GM12878 (cell line): Measurements from ENCODE around the gene PNPLA8. TPM values are rescaled to one million over a fixed set of nuclear protein-coding genes. Genes with fewer than 3 reads are reported as not detected.

Experiments used
- CHD2 ChIP-seq: IDR thresholded peaks from 2 replicates; pipeline ENCODE4 v1.6.1; 2011; ENCODE audit warnings: low read depth, low read length, improper control_type of control experiment, borderline replicate concordance
- EED ChIP-seq: sonication (generic); IDR thresholded peaks from 2 replicates; pipeline ENCODE4 v1.6.1; 2016; ENCODE audit warnings: antibody characterized with exemption, low read depth
- HDAC2 ChIP-seq: fragments of 200-600 bp; sonication (generic); IDR thresholded peaks from 2 replicates; pipeline ENCODE4 v1.6.1; 2017
- MEF2A ChIP-seq: IDR thresholded peaks from 2 replicates; pipeline ENCODE4 v1.6.1; 2011; ENCODE audit warnings: low read depth, mild to moderate bottlenecking, low read length, moderate library complexity; ENCODE audit not compliant: insufficient read depth
- MYB ChIP-seq: fragments of 150-350 bp; IDR thresholded peaks from 2 replicates; pipeline ENCODE4 v1.6.1; 2014; ENCODE audit warnings: mild to moderate bottlenecking, low read depth, low read length, borderline replicate concordance
- NKRF ChIP-seq: fragments of 450-650 bp; conservative IDR thresholded peaks from 2 replicates; pipeline ENCODE4 v1.6.1; 2017; ENCODE audit warnings: mild to moderate bottlenecking, moderate library complexity
- PAX8 ChIP-seq: fragments of 450-650 bp; IDR thresholded peaks from 2 replicates; pipeline ENCODE4 v1.6.1; 2017; ENCODE audit warnings: mild to moderate bottlenecking, moderate library complexity
- PML ChIP-seq: IDR thresholded peaks from 2 replicates; pipeline ENCODE4 v1.6.1; 2012; ENCODE audit warnings: low read length, inconsistent platforms
- RAD21 ChIP-seq: IDR thresholded peaks from 2 replicates; pipeline ENCODE4 v1.6.1; 2011; ENCODE audit warnings: mild to moderate bottlenecking, low read depth, low read length, moderate library complexity; ENCODE audit not compliant: insufficient read depth
- SP1 ChIP-seq: IDR thresholded peaks from one replicate; pipeline ENCODE4 v1.6.1; 2011; ENCODE audit warnings: low read depth, low read length
- STAT1 ChIP-seq: fragments of 450-650 bp; conservative IDR thresholded peaks from 2 replicates; pipeline ENCODE4 v1.6.1; 2014; ENCODE audit warnings: antibody characterized with exemption, mild to moderate bottlenecking
- ZBED1 ChIP-seq: IDR thresholded peaks from 2 replicates; pipeline ENCODE4 v1.6.1; 2016; ENCODE audit warnings: borderline replicate concordance
- ZNF384 ChIP-seq: IDR thresholded peaks from 2 replicates; pipeline ENCODE4 v1.6.1; 2012; ENCODE audit warnings: low read depth, mild to moderate bottlenecking, low read length, improper control_type of control experiment, borderline replicate concordance
- ZNF687 ChIP-seq: fragments of 450-650 bp; IDR thresholded peaks from 2 replicates; pipeline ENCODE4 v1.6.1; 2017; ENCODE audit warnings: mild to moderate bottlenecking, moderate library complexity
- polyA plus RNA-seq, 11 experiments: library from polyadenylated mRNA; depleted of rRNA in 4 of 11; unstranded in 6 of 11; stranded (reverse) in 5 of 11; fragments of >200 nt; fragmentation: Nextera tagmentation in 4 of 11; fragmentation: Illumina TruSeq in 1 of 11; extraction: Ambion mirVana in 4 of 11; extraction: Trizol in 1 of 11; gene quantifications; 1 replicate in 1 of 11; 2 replicates in 10 of 11; pipeline versions ENCODE4 v1.2.1 to v1.2.3, GENCODE V29; 2011 to 2016; ENCODE audit warnings: inconsistent platforms in 2 of 11, missing spikeins in 2 of 11, low read depth in 1 of 11
- total RNA-seq, 4 experiments: library from RNA; depleted of rRNA in 3 of 4; stranded (reverse); fragments of >200 nt in 3 of 4; fragmentation: Illumina TruSeq in 1 of 4; extraction: Trizol in 1 of 4; gene quantifications; 2 replicates each; pipeline versions ENCODE4 v1.2.1 to v1.2.3, GENCODE V29; 2013 to 2021
- TF ChIP-seq, protein P1 (sequence below), 3 experiments: IDR thresholded peaks in 2 of 3; conservative IDR thresholded peaks in 1 of 3; 2 replicates each; pipeline ENCODE4 v1.5.1; 2011; ENCODE audit warnings: low read depth in 3 of 3, low read length in 3 of 3, mild to moderate bottlenecking in 3 of 3, control low read depth in 2 of 3, moderate library complexity in 2 of 3, inconsistent platforms in 1 of 3, mixed read lengths in 1 of 3; ENCODE audit not compliant: control insufficient read depth in 2 of 3, insufficient read depth in 1 of 3; ENCODE audit errors: extremely low read depth in 1 of 3
- TF ChIP-seq, protein P2 (sequence below): fragments of 450-650 bp; IDR thresholded peaks from 2 replicates; pipeline ENCODE4 v1.6.1; 2018; ENCODE audit warnings: borderline replicate concordance, mild to moderate bottlenecking; ENCODE audit not compliant: partially characterized antibody

PNPLA8 gene
- total and polyA plus RNA-seq, 10 of the 15 experiments (the other 5 are each of a cell fraction or from before 2014, with no cell fraction given) = 8.0 to 16.3 (median 12.2) TPM

DNA sequence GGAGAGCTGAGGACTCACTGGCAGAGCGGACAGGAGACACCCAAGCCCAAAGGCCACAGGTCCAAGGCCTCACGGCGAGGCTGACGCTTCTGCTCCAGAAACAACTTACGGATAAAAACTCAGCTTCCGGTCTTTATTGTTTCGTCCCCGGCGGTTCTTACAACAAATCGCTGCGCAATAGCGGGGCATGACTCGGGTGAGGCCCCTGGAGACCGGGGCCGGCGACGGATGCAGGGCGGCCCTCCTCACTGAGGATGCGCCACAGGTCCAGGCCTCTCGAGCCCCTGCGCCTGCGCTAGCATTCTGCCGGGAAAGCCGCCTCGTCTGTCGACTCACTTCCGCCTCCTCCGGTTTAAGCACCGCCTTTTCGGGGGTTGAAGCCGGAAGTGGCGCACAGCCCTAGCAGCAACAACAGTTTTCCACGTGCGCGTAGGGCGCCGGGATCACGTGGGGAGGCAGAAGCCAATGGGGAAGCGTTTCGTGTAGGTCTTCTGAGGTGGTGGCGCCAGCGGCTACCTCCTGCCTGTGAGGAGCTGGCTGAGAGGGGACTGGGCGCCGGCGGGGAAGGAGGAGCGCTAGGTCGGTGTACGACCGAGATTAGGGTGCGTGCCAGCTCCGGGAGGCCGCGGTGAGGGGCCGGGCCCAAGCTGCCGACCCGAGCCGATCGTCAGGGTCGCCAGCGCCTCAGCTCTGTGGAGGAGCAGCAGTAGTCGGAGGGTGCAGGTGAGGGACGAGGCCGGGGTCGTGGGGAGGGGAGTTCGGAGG, 43.6 kb upstream of the PNPLA8 start, which contains the start of the genes DNAJB9 and THAP5 (continued):
- peak; percentile 91 for TF ChIP-seq NKRF
- TF ChIP-seq PML = peak; percentile 68
- peak; percentile 69; the same call in 1 of the 2 replicates for TF ChIP-seq CHD2
- no peak for TF ChIP-seq PAX8
- peak; percentile 54 for TF ChIP-seq SP1
- TF ChIP-seq MYB = no peak
- no peak for TF ChIP-seq RAD21
- TF ChIP-seq MEF2A = no peak
- TF ChIP-seq ZNF687 = peak; percentile 66; the same call in 1 of the 2 replicates
- no peak for TF ChIP-seq ZBED1
- no peak; the same call in 1 of the 2 replicates for TF ChIP-seq STAT1
- TF ChIP-seq EED = no peak; the same call in 1 of the 2 replicates
- TF ChIP-seq HDAC2 = no peak
- TF ChIP-seq, protein P1, sequence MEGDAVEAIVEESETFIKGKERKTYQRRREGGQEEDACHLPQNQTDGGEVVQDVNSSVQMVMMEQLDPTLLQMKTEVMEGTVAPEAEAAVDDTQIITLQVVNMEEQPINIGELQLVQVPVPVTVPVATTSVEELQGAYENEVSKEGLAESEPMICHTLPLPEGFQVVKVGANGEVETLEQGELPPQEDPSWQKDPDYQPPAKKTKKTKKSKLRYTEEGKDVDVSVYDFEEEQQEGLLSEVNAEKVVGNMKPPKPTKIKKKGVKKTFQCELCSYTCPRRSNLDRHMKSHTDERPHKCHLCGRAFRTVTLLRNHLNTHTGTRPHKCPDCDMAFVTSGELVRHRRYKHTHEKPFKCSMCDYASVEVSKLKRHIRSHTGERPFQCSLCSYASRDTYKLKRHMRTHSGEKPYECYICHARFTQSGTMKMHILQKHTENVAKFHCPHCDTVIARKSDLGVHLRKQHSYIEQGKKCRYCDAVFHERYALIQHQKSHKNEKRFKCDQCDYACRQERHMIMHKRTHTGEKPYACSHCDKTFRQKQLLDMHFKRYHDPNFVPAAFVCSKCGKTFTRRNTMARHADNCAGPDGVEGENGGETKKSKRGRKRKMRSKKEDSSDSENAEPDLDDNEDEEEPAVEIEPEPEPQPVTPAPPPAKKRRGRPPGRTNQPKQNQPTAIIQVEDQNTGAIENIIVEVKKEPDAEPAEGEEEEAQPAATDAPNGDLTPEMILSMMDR (IDR thresholded peaks at IDR 0.05 in 2 of 3, conservative IDR thresholded peaks at IDR 0.05 in 1 of 3; ENCODE audit: control insufficient read depth in 2 of 3, extremely low read depth in 1 of 3, insufficient read depth in 1 of 3, low read depth in 3 of 3, low read length in 3 of 3) = 0 out of 6 replicates have a peak, but pooled peaks of 1 of the 3 experiments have one; percentile 1
- TF ChIP-seq ZNF384 = no peak
- TF ChIP-seq, protein P2, sequence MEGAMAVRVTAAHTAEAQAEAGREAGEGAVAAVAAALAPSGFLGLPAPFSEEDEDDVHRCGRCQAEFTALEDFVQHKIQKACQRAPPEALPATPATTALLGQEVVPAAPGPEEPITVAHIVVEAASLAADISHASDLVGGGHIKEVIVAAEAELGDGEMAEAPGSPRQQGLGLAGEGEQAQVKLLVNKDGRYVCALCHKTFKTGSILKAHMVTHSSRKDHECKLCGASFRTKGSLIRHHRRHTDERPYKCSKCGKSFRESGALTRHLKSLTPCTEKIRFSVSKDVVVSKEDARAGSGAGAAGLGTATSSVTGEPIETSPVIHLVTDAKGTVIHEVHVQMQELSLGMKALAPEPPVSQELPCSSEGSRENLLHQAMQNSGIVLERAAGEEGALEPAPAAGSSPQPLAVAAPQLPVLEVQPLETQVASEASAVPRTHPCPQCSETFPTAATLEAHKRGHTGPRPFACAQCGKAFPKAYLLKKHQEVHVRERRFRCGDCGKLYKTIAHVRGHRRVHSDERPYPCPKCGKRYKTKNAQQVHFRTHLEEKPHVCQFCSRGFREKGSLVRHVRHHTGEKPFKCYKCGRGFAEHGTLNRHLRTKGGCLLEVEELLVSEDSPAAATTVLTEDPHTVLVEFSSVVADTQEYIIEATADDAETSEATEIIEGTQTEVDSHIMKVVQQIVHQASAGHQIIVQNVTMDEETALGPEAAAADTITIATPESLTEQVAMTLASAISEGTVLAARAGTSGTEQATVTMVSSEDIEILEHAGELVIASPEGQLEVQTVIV = peak; percentile 89
